ENCODE measurements around the gene KMT5B. TPM values are rescaled to one million over a fixed set of nuclear protein-coding genes. Genes with fewer than 3 reads are reported as not detected.
A peak's percentile ranks its signal among the peaks of the same experiment; 100 is the strongest.

Gene KMT5B
- total RNA-seq, 1 experiment from 2014 or later = 35.1 TPM

DNA sequence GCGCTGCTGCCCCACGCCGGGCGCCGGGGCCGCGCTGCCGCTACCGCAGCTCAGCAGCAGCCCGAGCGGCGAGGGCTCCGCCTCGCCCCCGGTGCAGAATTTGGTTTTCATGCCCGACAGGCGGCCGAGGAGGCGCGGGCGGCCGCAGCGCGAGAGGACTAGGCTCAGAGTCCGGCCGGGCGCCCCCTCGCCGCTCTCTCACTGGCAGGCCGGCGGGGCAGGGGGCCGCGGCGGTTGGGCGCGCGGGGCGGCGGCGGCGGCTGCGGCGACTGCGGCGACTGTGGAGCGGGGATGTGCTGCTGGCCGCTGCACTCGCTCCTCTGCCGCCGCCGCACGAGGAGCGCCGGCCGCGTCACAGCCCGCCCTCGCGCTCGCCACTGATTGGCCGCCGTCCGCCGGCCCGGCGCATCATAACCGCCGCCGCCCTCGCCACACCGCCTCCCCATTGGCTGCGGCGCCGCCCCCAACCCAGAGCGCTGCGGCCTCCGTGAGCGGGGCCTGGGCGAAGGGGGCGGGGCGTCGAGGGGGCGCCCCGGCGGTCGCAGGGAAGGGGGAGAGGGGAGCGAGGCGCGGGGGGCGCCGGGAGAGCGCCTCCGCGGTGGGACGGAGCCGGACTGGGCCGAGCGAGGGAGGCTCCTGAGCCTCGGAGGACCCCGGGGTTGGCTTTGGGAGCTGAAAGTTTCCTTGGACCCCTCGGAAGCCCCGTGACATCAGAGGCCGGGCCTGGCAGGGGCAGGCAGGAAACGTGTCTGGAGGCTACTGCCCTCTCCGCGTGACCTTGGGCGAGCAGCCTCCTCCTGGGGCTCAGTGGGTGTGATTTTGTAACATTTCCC lies 91.8 kb downstream of the KMT5B start, which contains the start of gene CHKA (continued):
- TF ChIP-seq POLR2AphosphoS5 (IDR thresholded peaks at IDR 0.05; ENCODE audit: low read depth, low read length) (peak; percentile 71), RAD21 (IDR thresholded peaks at IDR 0.05; ENCODE audit: low read depth) (no peak), CBX3 (IDR thresholded peaks at IDR 0.05; ENCODE audit: low read depth) (no peak), FOSL1 (IDR thresholded peaks at IDR 0.05; ENCODE audit: low read depth) (no peak), SRF (IDR thresholded peaks at IDR 0.05; ENCODE audit: low read depth) (no peak), EGR1 (IDR thresholded peaks at IDR 0.05; ENCODE audit: low read depth) (peak; percentile 56), SIN3A (IDR thresholded peaks at IDR 0.05; ENCODE audit: low read depth) (no peak), ZFX (IDR thresholded peaks at IDR 0.05) (no peak; the same call in 1 of the 2 replicates), ZNF274 (IDR thresholded peaks at IDR 0.05; ENCODE audit: low read depth, low read length) (no peak), ELF1 (IDR thresholded peaks at IDR 0.05; ENCODE audit: borderline replicate concordance, low read depth) (no peak), JUND (IDR thresholded peaks at IDR 0.05) (no peak)
- TF ChIP-seq, protein P1, sequence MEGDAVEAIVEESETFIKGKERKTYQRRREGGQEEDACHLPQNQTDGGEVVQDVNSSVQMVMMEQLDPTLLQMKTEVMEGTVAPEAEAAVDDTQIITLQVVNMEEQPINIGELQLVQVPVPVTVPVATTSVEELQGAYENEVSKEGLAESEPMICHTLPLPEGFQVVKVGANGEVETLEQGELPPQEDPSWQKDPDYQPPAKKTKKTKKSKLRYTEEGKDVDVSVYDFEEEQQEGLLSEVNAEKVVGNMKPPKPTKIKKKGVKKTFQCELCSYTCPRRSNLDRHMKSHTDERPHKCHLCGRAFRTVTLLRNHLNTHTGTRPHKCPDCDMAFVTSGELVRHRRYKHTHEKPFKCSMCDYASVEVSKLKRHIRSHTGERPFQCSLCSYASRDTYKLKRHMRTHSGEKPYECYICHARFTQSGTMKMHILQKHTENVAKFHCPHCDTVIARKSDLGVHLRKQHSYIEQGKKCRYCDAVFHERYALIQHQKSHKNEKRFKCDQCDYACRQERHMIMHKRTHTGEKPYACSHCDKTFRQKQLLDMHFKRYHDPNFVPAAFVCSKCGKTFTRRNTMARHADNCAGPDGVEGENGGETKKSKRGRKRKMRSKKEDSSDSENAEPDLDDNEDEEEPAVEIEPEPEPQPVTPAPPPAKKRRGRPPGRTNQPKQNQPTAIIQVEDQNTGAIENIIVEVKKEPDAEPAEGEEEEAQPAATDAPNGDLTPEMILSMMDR (IDR thresholded peaks at IDR 0.05 in 2 of 3, conservative IDR thresholded peaks at IDR 0.05 in 1 of 3; ENCODE audit: borderline replicate concordance in 1 of 3, insufficient read depth in 1 of 3, low read depth in 2 of 3, low read length in 2 of 3) = no peak
- TF ChIP-seq, protein P2, sequence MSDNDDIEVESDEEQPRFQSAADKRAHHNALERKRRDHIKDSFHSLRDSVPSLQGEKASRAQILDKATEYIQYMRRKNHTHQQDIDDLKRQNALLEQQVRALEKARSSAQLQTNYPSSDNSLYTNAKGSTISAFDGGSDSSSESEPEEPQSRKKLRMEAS (IDR thresholded peaks at IDR 0.05) = peak; percentile 82

Data from HCT116 (cell line).